Uterus (tissue), 4 donors: Measurements from ENCODE around the gene ACOT7. TPM values are rescaled to one million over a fixed set of nuclear protein-coding genes. Genes with fewer than 3 reads are reported as not detected.

Experiments
- DNase-seq, 2 donors: peaks; one replicate each; pipeline ENCODE4 v3.0.0-alpha.2; 2019 to 2020
- H3K27ac ChIP-seq, 2 donors: fragments of 200-600 bp; sonication (generic); 1 replicate in 1 of 2; 2 replicates in 1 of 2; pipeline ENCODE4 v1.5.1; 2016 to 2018
- H3K27me3 ChIP-seq, 2 donors: fragments of 200-600 bp; sonication (generic); one replicate each; pipeline ENCODE4 v1.5.1; 2018 to 2019; ENCODE audit warnings: control low read depth in 1 of 2
- H3K36me3 ChIP-seq, 2 donors: fragments of 200-600 bp; sonication (generic); one replicate each; pipeline ENCODE4 v1.5.1; 2019; ENCODE audit warnings: control low read depth in 1 of 2
- H3K4me1 ChIP-seq, 2 donors: fragments of 200-600 bp; sonication (generic); one replicate each; pipeline ENCODE4 v1.5.1; 2018 to 2019; ENCODE audit warnings: control low read depth in 1 of 2
- H3K4me3 ChIP-seq, 2 donors: fragments of 200-600 bp; sonication (generic); 1 replicate in 1 of 2; 2 replicates in 1 of 2; pipeline ENCODE4 v1.5.1; 2018 to 2019; ENCODE audit warnings: mild to moderate bottlenecking in 1 of 2
- H3K9me3 ChIP-seq, 2 donors: fragments of 200-600 bp; sonication (generic); one replicate each; pipeline ENCODE4 v1.5.1; 2019; ENCODE audit warnings: control low read depth in 1 of 2
- POLR2A ChIP-seq, 2 donors: fragments of 450-650 bp; IDR thresholded peaks; one replicate each; pipeline ENCODE4 v1.6.1; 2016; ENCODE audit warnings: antibody characterized with exemption in 2 of 2, mild to moderate bottlenecking in 1 of 2, moderate library complexity in 1 of 2
- intact Hi-C: fragments of 100-400 bp; cut with DNase I; formaldehyde crosslinking; loops from one replicate; pipeline ENCODE4 v1.15.1; 2023; ENCODE audit warnings: low total_unique reads
- total RNA-seq, 4 donors: library from RNA; depleted of rRNA in 3 of 4; stranded (reverse); fragments of >200 nt in 3 of 4; gene quantifications; one replicate each; pipeline versions ENCODE4 v1.1.0 to v1.2.4, GENCODE V29; 2014 to 2023
- TF ChIP-seq, protein P1 (sequence below), 4 experiments: fragments of 200-600 bp in 2 of 4; fragments of 450-650 bp in 2 of 4; sonication (generic) in 2 of 4; IDR thresholded peaks; one replicate each; pipeline ENCODE4 v1.5.1; 2016 to 2019; ENCODE audit warnings: antibody characterized with exemption in 4 of 4, mild to moderate bottlenecking in 2 of 4, moderate library complexity in 1 of 4
- donor health status: DM: yes; HTN: yes; CAD: no.

Gene ACOT7
- total RNA-seq, 4 donors from 2014 or later: 7.4 to 27.6 (median 12.4) TPM

GRCh38 chr1:6269296-6269695 lies 124.3 kb downstream of the ACOT7 start:
- Histone ChIP-seq H3K4me1 (peaks cover 0 to 3% of the 10 kb centered on the region in 2 donors), H3K9me3 (no peaks in the 10 kb centered on the region), H3K27me3 (no peaks in the 10 kb centered on the region), H3K36me3 (no peaks in the 10 kb centered on the region), H3K27ac (no peak overlapping the region), H3K4me3 (no peak overlapping the region)
- DNase-seq: no peak
- intact Hi-C loops: no loop called here
- TF ChIP-seq, protein P1, sequence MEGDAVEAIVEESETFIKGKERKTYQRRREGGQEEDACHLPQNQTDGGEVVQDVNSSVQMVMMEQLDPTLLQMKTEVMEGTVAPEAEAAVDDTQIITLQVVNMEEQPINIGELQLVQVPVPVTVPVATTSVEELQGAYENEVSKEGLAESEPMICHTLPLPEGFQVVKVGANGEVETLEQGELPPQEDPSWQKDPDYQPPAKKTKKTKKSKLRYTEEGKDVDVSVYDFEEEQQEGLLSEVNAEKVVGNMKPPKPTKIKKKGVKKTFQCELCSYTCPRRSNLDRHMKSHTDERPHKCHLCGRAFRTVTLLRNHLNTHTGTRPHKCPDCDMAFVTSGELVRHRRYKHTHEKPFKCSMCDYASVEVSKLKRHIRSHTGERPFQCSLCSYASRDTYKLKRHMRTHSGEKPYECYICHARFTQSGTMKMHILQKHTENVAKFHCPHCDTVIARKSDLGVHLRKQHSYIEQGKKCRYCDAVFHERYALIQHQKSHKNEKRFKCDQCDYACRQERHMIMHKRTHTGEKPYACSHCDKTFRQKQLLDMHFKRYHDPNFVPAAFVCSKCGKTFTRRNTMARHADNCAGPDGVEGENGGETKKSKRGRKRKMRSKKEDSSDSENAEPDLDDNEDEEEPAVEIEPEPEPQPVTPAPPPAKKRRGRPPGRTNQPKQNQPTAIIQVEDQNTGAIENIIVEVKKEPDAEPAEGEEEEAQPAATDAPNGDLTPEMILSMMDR (IDR thresholded peaks at IDR 0.05): no peak
- no peak for TF ChIP-seq POLR2A (IDR thresholded peaks at IDR 0.05)

GRCh38 chr1:6268415-6268814 lies 125.2 kb downstream of the ACOT7 start:
- TF ChIP-seq POLR2A (IDR thresholded peaks at IDR 0.05): no peak
- TF ChIP-seq, protein P1 (IDR thresholded peaks at IDR 0.05): no peak
- Histone ChIP-seq H3K4me1 (peaks cover 0 to 4% of the 10 kb centered on the region in 2 donors), H3K27ac (no peak overlapping the region), H3K36me3 (no peaks in the 10 kb centered on the region), H3K4me3 (no peak overlapping the region), H3K27me3 (no peaks in the 10 kb centered on the region), H3K9me3 (no peaks in the 10 kb centered on the region)
- intact Hi-C loops: no loop called here
- DNase-seq: no peak

GRCh38 chr1:6267686-6268322 lies 125.8 kb downstream of the ACOT7 start:
- Histone ChIP-seq H3K27me3 (no peaks in the 10 kb centered on the region), H3K36me3 (no peaks in the 10 kb centered on the region), H3K9me3 (no peaks in the 10 kb centered on the region), H3K4me1 (peaks cover 0 to 9% of the 10 kb centered on the region in 2 donors), H3K27ac (no peak overlapping the region), H3K4me3 (no peak overlapping the region)
- intact Hi-C loops: no loop called here
- DNase-seq: no peak
- TF ChIP-seq POLR2A (IDR thresholded peaks at IDR 0.05): no peak
- TF ChIP-seq, protein P1 (IDR thresholded peaks at IDR 0.05): no peak

DNA sequence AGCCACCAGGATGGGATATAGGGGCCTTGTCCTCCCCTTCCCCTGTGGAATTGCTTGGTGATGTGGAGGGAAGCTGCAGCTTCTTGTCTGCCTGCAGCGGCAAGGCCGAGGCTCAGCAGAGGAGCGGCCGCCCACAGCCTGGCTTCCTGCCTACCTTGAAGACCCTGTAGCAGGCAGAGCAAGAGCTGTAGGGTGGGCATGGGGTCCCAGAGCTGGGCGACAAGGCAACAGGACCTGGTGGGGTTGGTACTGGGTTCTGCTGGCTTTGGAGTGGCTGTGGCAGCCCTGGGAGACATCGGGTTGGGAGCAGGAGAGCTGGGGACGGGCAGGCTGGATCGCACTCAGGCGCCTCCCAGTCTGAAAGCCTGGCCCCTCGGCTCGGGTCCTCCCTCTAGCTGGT lies 126.9 kb downstream of the ACOT7 start:
- Histone ChIP-seq H3K36me3 (no peaks in the 10 kb centered on the region), H3K27me3 (no peaks in the 10 kb centered on the region), H3K4me1 (peaks cover 0 to 9% of the 10 kb centered on the region in 2 donors), H3K9me3 (no peaks in the 10 kb centered on the region), H3K4me3 (no peak overlapping the region), H3K27ac (no peak overlapping the region)
- intact Hi-C loops: no loop called here
- no peak for DNase-seq
- TF ChIP-seq POLR2A (IDR thresholded peaks at IDR 0.05): no peak
- TF ChIP-seq, protein P1 (IDR thresholded peaks at IDR 0.05): no peak

DNA sequence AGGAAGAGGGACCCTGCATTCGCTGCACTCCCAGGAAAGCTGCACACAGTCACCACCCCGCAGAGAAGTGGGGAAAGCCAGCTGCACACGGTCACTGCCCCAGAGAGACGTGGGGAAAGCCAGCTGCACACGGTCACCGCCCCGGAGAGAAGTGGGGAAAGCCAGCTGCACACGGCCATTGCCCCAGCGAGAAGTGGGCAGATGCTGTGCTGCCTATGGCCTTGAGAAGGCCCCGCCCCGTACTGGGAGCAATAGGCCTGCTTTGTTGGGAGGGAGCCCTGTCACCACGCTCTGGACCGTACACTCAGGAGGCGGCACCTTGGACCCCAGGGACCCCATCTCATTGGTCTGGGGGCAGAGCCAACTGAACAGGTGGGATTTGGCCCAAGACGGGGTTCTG lies 128.4 kb downstream of the ACOT7 start:
- no peaks in the 10 kb centered on the region for H3K9me3 ChIP-seq
- no peaks in the 10 kb centered on the region for H3K27me3 ChIP-seq
- no peak overlapping the region for H3K27ac ChIP-seq
- peaks cover 0 to 9% of the 10 kb centered on the region in 2 donors for H3K4me1 ChIP-seq
- no peak for DNase-seq
- H3K36me3 ChIP-seq: no peaks in the 10 kb centered on the region
- intact Hi-C loops: no loop called here
- no peak overlapping the region for H3K4me3 ChIP-seq
- no peak for TF ChIP-seq POLR2A (IDR thresholded peaks at IDR 0.05)
- TF ChIP-seq, protein P1 (IDR thresholded peaks at IDR 0.05): no peak
